A549 (cell line): Measurements from ENCODE around the gene MROH9.

Experiments
- BHLHE40 ChIP-seq: IDR thresholded peaks from 2 replicates; pipeline ENCODE4 v1.6.1; 2012; ENCODE audit warnings: low read depth, low read length, inconsistent platforms
- CHD4 ChIP-seq: fragments of 200-600 bp; sonication (generic); IDR thresholded peaks from 2 replicates; pipeline ENCODE4 v1.6.1; 2016; ENCODE audit warnings: antibody characterized with exemption, mild to moderate bottlenecking, borderline replicate concordance
- CTCF ChIP-seq: fragments of >200 bp; sonication (Bioruptor Twin); formaldehyde crosslinking; IDR thresholded peaks from 3 replicates; pipeline ENCODE4 v1.5.1; 2016
- EP300 ChIP-seq, 2 experiments: fragments of >200 bp; sonication (Bioruptor Twin); formaldehyde crosslinking; IDR thresholded peaks; 2 replicates in 1 of 2; 3 replicates in 1 of 2; pipeline ENCODE4 v1.6.1; 2016 to 2017
- HOXA7 ChIP-seq: fragments of 250-450 bp; sonication (Bioruptor Pico); IDR thresholded peaks from 2 replicates; pipeline ENCODE4 v1.5.0; 2020; ENCODE audit warnings: mild to moderate bottlenecking, moderate library complexity
- MAZ ChIP-seq: fragments of 150-350 bp; IDR thresholded peaks from 2 replicates; pipeline ENCODE4 v1.6.1; 2014; ENCODE audit warnings: antibody characterized with exemption, low read depth, low read length, borderline replicate concordance
- POLR2A ChIP-seq: IDR thresholded peaks from 2 replicates; pipeline ENCODE4 v1.6.1; 2012; ENCODE audit warnings: mild to moderate bottlenecking, low read length
- POLR2AphosphoS2 ChIP-seq: conservative IDR thresholded peaks from 2 replicates; pipeline ENCODE4 v1.6.1; 2012; ENCODE audit warnings: low read length, improper control_type of control experiment, inconsistent platforms
- ZFP36 ChIP-seq: fragments of 450-650 bp; IDR thresholded peaks from 2 replicates; pipeline ENCODE4 v1.6.1; 2014; ENCODE audit warnings: borderline replicate concordance; ENCODE audit not compliant: partially characterized antibody

GRCh38 chr1:171084091-171084490 is 148.8 kb downstream of the MROH9 start:
- TF ChIP-seq HOXA7 (CRISPR knock-in tag) (no peak), CHD4 (no peak), POLR2A (no peak), MAZ (no peak), ZFP36 (no peak), BHLHE40 (no peak), EP300 (IDR thresholded peaks at IDR 0.05) (no peak), CTCF (no peak), POLR2AphosphoS2 (no peak)
